GM20000 (cell line): ENCODE measurements around the gene DONSON.
"Not testable (repeated sequence)": the region's sequence is repeated elsewhere in the genome, so short reads cannot be mapped to it uniquely, and the experiment has no call there.

Experiments
- DNase-seq: peaks from one replicate; pipeline ENCODE4 v3.0.0; 2012; ENCODE audit warnings: low spot score
- TF ChIP-seq, protein P1 (sequence below): IDR thresholded peaks from 2 replicates; pipeline ENCODE4 v1.5.1; 2012; ENCODE audit warnings: mild to moderate bottlenecking, control low read depth; ENCODE audit errors: extremely low read depth, missing control alignments

The DONSON gene

DNA sequence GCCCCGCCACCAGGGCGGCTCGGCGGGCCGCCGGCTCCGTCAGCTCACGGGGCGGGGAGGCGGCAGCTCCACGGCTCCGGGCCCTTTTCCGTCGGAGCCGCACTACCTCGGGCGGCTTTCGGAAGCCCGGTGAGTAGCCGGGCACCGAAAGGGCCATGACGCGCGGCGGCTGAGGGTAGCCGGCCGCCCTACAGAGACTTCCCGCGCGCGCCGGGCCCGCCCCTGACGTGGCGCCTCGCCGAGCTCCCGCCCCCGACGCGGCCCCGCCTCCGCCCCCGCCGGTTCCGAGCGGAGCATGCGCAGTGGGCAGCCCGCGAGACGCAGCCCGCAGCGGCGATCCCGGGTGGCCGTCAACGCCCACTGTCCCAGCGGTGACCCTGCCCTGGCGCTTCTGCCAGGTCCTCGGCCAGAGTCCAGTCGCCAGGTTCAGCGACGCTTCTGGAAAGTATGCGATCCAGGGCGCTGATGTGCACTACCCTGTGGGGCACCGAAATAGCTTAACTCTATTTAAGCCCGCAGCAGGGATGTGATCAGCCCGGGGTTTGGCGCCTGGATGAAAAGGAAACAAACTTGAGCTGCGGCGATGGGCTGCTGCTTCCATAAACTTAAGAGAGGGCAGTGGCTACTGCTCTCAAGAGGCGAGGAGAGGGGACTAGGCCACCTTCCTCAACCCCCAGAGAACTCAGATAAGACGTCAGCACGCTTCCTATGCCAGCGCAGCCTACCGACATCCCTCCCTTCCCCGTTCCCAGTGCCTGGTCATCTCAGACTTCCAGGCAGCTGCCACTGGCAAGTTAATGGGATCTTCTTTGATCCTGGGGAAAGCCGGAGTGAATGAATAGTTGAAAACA is at the start of gene DONSON:
Gene DONSON (minus strand): TSS at position 200 of the 851 bp plus-strand sequence. CDS start 43 bp downstream, at position 157.
- peak; percentile 98 for DNase-seq
- TF ChIP-seq, protein P1, sequence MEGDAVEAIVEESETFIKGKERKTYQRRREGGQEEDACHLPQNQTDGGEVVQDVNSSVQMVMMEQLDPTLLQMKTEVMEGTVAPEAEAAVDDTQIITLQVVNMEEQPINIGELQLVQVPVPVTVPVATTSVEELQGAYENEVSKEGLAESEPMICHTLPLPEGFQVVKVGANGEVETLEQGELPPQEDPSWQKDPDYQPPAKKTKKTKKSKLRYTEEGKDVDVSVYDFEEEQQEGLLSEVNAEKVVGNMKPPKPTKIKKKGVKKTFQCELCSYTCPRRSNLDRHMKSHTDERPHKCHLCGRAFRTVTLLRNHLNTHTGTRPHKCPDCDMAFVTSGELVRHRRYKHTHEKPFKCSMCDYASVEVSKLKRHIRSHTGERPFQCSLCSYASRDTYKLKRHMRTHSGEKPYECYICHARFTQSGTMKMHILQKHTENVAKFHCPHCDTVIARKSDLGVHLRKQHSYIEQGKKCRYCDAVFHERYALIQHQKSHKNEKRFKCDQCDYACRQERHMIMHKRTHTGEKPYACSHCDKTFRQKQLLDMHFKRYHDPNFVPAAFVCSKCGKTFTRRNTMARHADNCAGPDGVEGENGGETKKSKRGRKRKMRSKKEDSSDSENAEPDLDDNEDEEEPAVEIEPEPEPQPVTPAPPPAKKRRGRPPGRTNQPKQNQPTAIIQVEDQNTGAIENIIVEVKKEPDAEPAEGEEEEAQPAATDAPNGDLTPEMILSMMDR = no peak

- no peak for DNase-seq
- TF ChIP-seq, protein P1 = no peak
These were observed 45.8 kb upstream of the DONSON start for GRCh38 chr21:33634254-33634653.

GRCh38 chr21:33626151-33626550 is 37.7 kb upstream of the DONSON start:
- not testable (repeated sequence) for DNase-seq

- TF ChIP-seq, protein P1 = no peak
- DNase-seq = no peak
These were observed 33.8 kb upstream of the DONSON start for GRCh38 chr21:33622253-33622652.

- TF ChIP-seq, protein P1 = no peak
- no peak for DNase-seq
These were observed 31.2 kb upstream of the DONSON start for GRCh38 chr21:33619726-33620125.

GRCh38 chr21:33618407-33618806 is 29.9 kb upstream of the DONSON start:
- TF ChIP-seq, protein P1 = no peak
- no peak for DNase-seq

DNA sequence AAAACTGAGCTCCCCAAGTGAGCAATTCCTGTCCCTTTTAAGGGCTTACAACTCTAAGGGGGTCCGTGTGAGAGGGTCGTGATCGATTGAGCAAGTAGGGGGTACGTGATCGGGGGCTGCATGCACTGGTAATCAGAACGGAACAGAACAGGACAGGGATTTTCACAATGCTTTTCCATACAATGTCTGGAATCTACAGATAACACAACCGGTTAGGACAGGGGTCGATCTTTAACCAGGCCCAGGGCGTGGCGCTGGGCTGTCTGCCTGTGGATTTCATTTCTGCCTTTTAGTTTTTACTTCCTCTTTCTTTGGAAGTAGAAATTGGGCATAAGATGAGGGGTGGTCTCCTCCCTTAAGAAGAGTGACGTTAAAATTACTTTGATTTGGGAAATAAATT is 29.1 kb upstream of the DONSON start:
- DNase-seq = not testable (repeated sequence)

GRCh38 chr21:33611006-33611744 is 22.7 kb upstream of the DONSON start:
- TF ChIP-seq, protein P1 = no peak
- no peak for DNase-seq
